NCI-H748 treated with DMSO at 0.1 percent for 48 hours (cell line): ENCODE results near the gene BPNT1.
"Not testable (repeated sequence)": the region's sequence is repeated elsewhere in the genome, so short reads cannot be mapped to it uniquely, and the experiment has no call there.

ENCODE experiments used
- DNase-seq: peaks from one replicate; lab custom pipeline; 2025; lab: John Stamatoyannopoulos, UW

BPNT1 gene

GRCh38 chr1:220077887-220078286 is 11.7 kb downstream of the BPNT1 start:
- DNase-seq: no peak

- no peak for DNase-seq
Measured at GRCh38 chr1:220076861-220077762, 12.5 kb downstream of the BPNT1 start.

GRCh38 chr1:220067269-220068204 is 22.1 kb downstream of the BPNT1 start:
- DNase-seq: no peak

- no peak for DNase-seq
Measured at GRCh38 chr1:220062629-220063028, 27.0 kb downstream of the BPNT1 start.

- DNase-seq: no peak
Measured at GRCh38 chr1:220060876-220061275, 28.7 kb downstream of the BPNT1 start.

GRCh38 chr1:220056374-220056773 is 33.2 kb downstream of the BPNT1 start:
- no peak for DNase-seq

GRCh38 chr1:220046052-220046930 is 43.3 kb downstream of the BPNT1 start, which contains the start of gene EPRS1:
Gene EPRS1, minus strand, starts transcription at chr1:220046505. Its CDS starts 117 bp downstream, at chr1:220046388.
- peak; percentile 76 for DNase-seq

- DNase-seq: peak; percentile 7
Measured at GRCh38 chr1:220045356-220046051, 44.1 kb downstream of the BPNT1 start.

GRCh38 chr1:220044678-220045355 is 44.8 kb downstream of the BPNT1 start:
- no peak for DNase-seq

- no peak for DNase-seq
Measured at GRCh38 chr1:220043646-220044045, 45.9 kb downstream of the BPNT1 start.

GRCh38 chr1:220040028-220040596 is 49.5 kb downstream of the BPNT1 start:
- no peak for DNase-seq

- no peak for DNase-seq
Measured at GRCh38 chr1:220038640-220039039, 50.9 kb downstream of the BPNT1 start.

GRCh38 chr1:220037810-220038209 is 51.8 kb downstream of the BPNT1 start:
- not testable (repeated sequence) for DNase-seq

- no peak for DNase-seq
Measured at GRCh38 chr1:220032911-220033310, 56.7 kb downstream of the BPNT1 start.

GRCh38 chr1:220031287-220031686 is 58.3 kb downstream of the BPNT1 start:
- DNase-seq: no peak

GRCh38 chr1:220028346-220028895 is 61.2 kb downstream of the BPNT1 start:
- no peak for DNase-seq

- no peak for DNase-seq
Measured at GRCh38 chr1:220019071-220019470, 70.5 kb downstream of the BPNT1 start.

- DNase-seq: no peak
Measured at GRCh38 chr1:220013497-220013896, 76.1 kb downstream of the BPNT1 start.

- DNase-seq: no peak
Measured at GRCh38 chr1:220012259-220012658, 77.3 kb downstream of the BPNT1 start.

- no peak for DNase-seq
Measured at GRCh38 chr1:220011620-220012019, 78.0 kb downstream of the BPNT1 start.
